Esophagus squamous epithelium (tissue), 5 donors: ENCODE data around the gene C15orf40. TPM values are rescaled to one million over a fixed set of nuclear protein-coding genes. Genes with fewer than 3 reads are reported as not detected.

Source experiments
- DNase-seq: peaks from one replicate; lab custom pipeline; 2025; lab: John Stamatoyannopoulos, UW
- H3K27ac ChIP-seq, 4 donors: fragments of 200-600 bp; sonication (generic); one replicate each; pipeline ENCODE4 v1.5.1; 2016 to 2019; ENCODE audit warnings: mild to moderate bottlenecking in 1 of 4
- H3K27me3 ChIP-seq, 4 donors: fragments of 200-600 bp; sonication (generic); 1 replicate in 3 of 4; 2 replicates in 1 of 4; pipeline versions ENCODE4 v1.5.1 to v1.6.0; 2017 to 2021; ENCODE audit warnings: antibody characterized with exemption in 1 of 4
- H3K36me3 ChIP-seq, 3 donors: fragments of 200-600 bp; sonication (generic); one replicate each; pipeline ENCODE4 v1.5.1; 2016 to 2019
- H3K4me1 ChIP-seq, 3 donors: fragments of 200-600 bp; sonication (generic); one replicate each; pipeline ENCODE4 v1.5.1; 2017 to 2019
- H3K4me3 ChIP-seq, 4 donors: fragments of 200-600 bp; sonication (generic); 1 replicate in 3 of 4; 2 replicates in 1 of 4; pipeline ENCODE4 v1.5.1; 2016 to 2019; ENCODE audit warnings: mild to moderate bottlenecking in 2 of 4, moderate library complexity in 1 of 4
- H3K9me3 ChIP-seq, 3 donors: fragments of 200-600 bp; sonication (generic); one replicate each; pipeline ENCODE4 v1.5.1; 2016 to 2019
- CTCF ChIP-seq, 6 experiments: fragments of 450-650 bp in 4 of 6; fragments of 200-600 bp in 2 of 6; sonication (generic) in 2 of 6; IDR thresholded peaks; one replicate each; pipeline ENCODE4 v1.5.1; 2016 to 2019; ENCODE audit warnings: antibody characterized with exemption in 6 of 6, mild to moderate bottlenecking in 4 of 6, moderate library complexity in 4 of 6
- POLR2A ChIP-seq, 4 donors: fragments of 450-650 bp; IDR thresholded peaks; one replicate each; pipeline ENCODE4 v1.6.1; 2017; ENCODE audit warnings: antibody characterized with exemption in 4 of 4, mild to moderate bottlenecking in 4 of 4, moderate library complexity in 3 of 4
- WGBS, 2 donors: methylation state at CpG; one replicate each; pipeline ENCODE4 v1.1.5; 2018; 5-methylcytosine and 5-hydroxymethylcytosine counted together
- intact Hi-C: fragments of 100-400 bp; cut with DNase I; formaldehyde crosslinking; loops from one replicate; pipeline ENCODE4 v1.15.0; 2022
- total RNA-seq, 4 donors: library from RNA; depleted of rRNA; stranded (reverse); fragments of >200 nt; gene quantifications; one replicate each; pipeline ENCODE4 v1.1.0, GENCODE V29; 2016
- donor health status: DM: yes; HTN: yes; CAD: no.

The C15orf40 gene
- total RNA-seq, 4 donors from 2014 or later, result 6.1 to 31.4 (median 18.6) TPM

- TF ChIP-seq POLR2A (IDR thresholded peaks at IDR 0.05) (no peak), CTCF (IDR thresholded peaks at IDR 0.05) (no peak)
- Histone ChIP-seq H3K4me1 (peaks cover 0 to 6% (median 5%) of the 10 kb centered on the region in 3 donors), H3K36me3 (peaks cover 0 to 11% (median 0%) of the 10 kb centered on the region in 3 donors), H3K27me3 (no peaks in the 10 kb centered on the region), H3K27ac (no peak overlapping the region), H3K9me3 (no peaks in the 10 kb centered on the region), H3K4me3 (no peak overlapping the region)
- DNase-seq, result no peak
- intact Hi-C loops, result no loop called here
- WGBS, 2 donors, result 68 to 85% methylated on average over 4 to 6 of the region's 6 CpGs
Observed at GRCh38 chr15:82999426-82999825, 12.0 kb downstream of the C15orf40 start.

- H3K27ac ChIP-seq, result no peak overlapping the region
- H3K4me3 ChIP-seq, result no peak overlapping the region
- peaks cover 0 to 6% (median 5%) of the 10 kb centered on the region in 3 donors for H3K4me1 ChIP-seq
- WGBS, 2 donors, result 36 to 47% methylated on average over 3 of the region's 3 CpGs
- H3K36me3 ChIP-seq, result peaks cover 0 to 17% (median 0%) of the 10 kb centered on the region in 3 donors
- intact Hi-C loops, result no loop called here
- TF ChIP-seq POLR2A (IDR thresholded peaks at IDR 0.05) (no peak), CTCF (IDR thresholded peaks at IDR 0.05) (no peak)
- H3K27me3 ChIP-seq, result no peaks in the 10 kb centered on the region
- no peak for DNase-seq
- no peaks in the 10 kb centered on the region for H3K9me3 ChIP-seq
Observed at GRCh38 chr15:82995938-82996337, 15.5 kb downstream of the C15orf40 start.

- H3K4me3 ChIP-seq, result no peak overlapping the region
- DNase-seq, result no peak
- 77 to 81% methylated on average over 2 of the region's 2 CpGs for WGBS, 2 donors
- TF ChIP-seq CTCF (IDR thresholded peaks at IDR 0.05) (no peak), POLR2A (IDR thresholded peaks at IDR 0.05) (no peak)
- no peaks in the 10 kb centered on the region for H3K27me3 ChIP-seq
- H3K9me3 ChIP-seq, result no peaks in the 10 kb centered on the region
- peaks cover 0 to 3% (median 3%) of the 10 kb centered on the region in 3 donors for H3K4me1 ChIP-seq
- H3K36me3 ChIP-seq, result peaks cover 0 to 23% (median 0%) of the 10 kb centered on the region in 3 donors
- no peak overlapping the region for H3K27ac ChIP-seq
- intact Hi-C loops, result no loop called here
Observed at GRCh38 chr15:82995076-82995475, 16.4 kb downstream of the C15orf40 start.

GRCh38 chr15:82993144-82993543 is 18.3 kb downstream of the C15orf40 start:
- WGBS, 2 donors, result 58 to 70% methylated on average over 4 of the region's 4 CpGs
- intact Hi-C loops, result no loop called here
- Histone ChIP-seq H3K36me3 (peaks cover 0 to 40% (median 0%) of the 10 kb centered on the region in 3 donors), H3K27ac (no peak overlapping the region), H3K9me3 (no peaks in the 10 kb centered on the region), H3K27me3 (no peaks in the 10 kb centered on the region), H3K4me1 (no peaks in the 10 kb centered on the region), H3K4me3 (no peak overlapping the region)
- no peak for TF ChIP-seq CTCF (IDR thresholded peaks at IDR 0.05)
- TF ChIP-seq POLR2A (IDR thresholded peaks at IDR 0.05), result no peak
- no peak for DNase-seq

GRCh38 chr15:82992436-82992998 is 18.9 kb downstream of the C15orf40 start:
- 79 to 97% methylated on average over 3 of the region's 3 CpGs for WGBS, 2 donors
- intact Hi-C loops, result no loop called here
- H3K4me3 ChIP-seq, result no peak overlapping the region

More at GRCh38 chr15:82992436-82992998, 18.9 kb downstream of the C15orf40 start:
- Histone ChIP-seq H3K27ac (no peak overlapping the region), H3K36me3 (peaks cover 0 to 46% (median 0%) of the 10 kb centered on the region in 3 donors), H3K27me3 (no peaks in the 10 kb centered on the region), H3K4me1 (peaks cover 0 to 3% (median 0%) of the 10 kb centered on the region in 3 donors), H3K9me3 (no peaks in the 10 kb centered on the region)
- TF ChIP-seq CTCF (IDR thresholded peaks at IDR 0.05), result no peak
- TF ChIP-seq POLR2A (IDR thresholded peaks at IDR 0.05), result no peak
- DNase-seq, result no peak
